H1 (cell line): ENCODE measurements around the gene MRPS24. TPM values are rescaled to one million over a fixed set of nuclear protein-coding genes. Genes with fewer than 3 reads are reported as not detected.
A peak's percentile ranks its signal among the peaks of the same experiment; 100 is the strongest.

ENCODE experiments used
- CTCF ChIA-PET: fragments of 300-600 bp; sonication (Branson Sonifier 250); formaldehyde crosslinking; loops from one replicate; lab custom pipeline; 2021; ENCODE audit not compliant: partially characterized antibody; lab: Charles Lee
- POLR2A ChIA-PET: fragments of 300-600 bp; sonication (Branson Sonifier 250); formaldehyde crosslinking; loops from one replicate; lab custom pipeline; 2021; ENCODE audit warnings: inconsistent platforms; ENCODE audit not compliant: partially characterized antibody; lab: Charles Lee
- DNase-seq, 2 experiments: peaks; one replicate each; pipeline versions ENCODE4 v3.0.0 to v3.0.0-alpha.2; 2010 to 2022; ENCODE audit warnings: low spot score in 2 of 2, low read depth in 1 of 2, mixed read lengths in 1 of 2
- FAIRE-seq: peaks from 2 replicates; lab custom pipeline; 2011; peaks lifted over from hg19 to GRCh38; lab: Jason Lieb, UNC
- H2AFZ ChIP-seq: 2 replicates; pipeline ENCODE4 v1.8.1; 2012; ENCODE audit warnings: low read length, inconsistent platforms
- H2AK5ac ChIP-seq: 2 replicates; pipeline ENCODE4 v1.6.1; 2013; ENCODE audit warnings: low read depth, low read length
- H2BK120ac ChIP-seq: replicated peaks from 2 replicates; pipeline ENCODE3; 2013; ENCODE audit warnings: low read depth, low read length, inconsistent platforms
- H2BK12ac ChIP-seq: 2 replicates; pipeline ENCODE4 v1.6.1; 2013; ENCODE audit warnings: low read depth, low read length
- H2BK15ac ChIP-seq: 2 replicates; pipeline ENCODE4 v1.6.1; 2013; ENCODE audit warnings: low read length
- H2BK20ac ChIP-seq: 2 replicates; pipeline ENCODE4 v1.6.1; 2013; ENCODE audit warnings: low read length
- H2BK5ac ChIP-seq: 2 replicates; pipeline ENCODE4 v1.6.1; 2013; ENCODE audit warnings: low read depth, low read length
- H3K14ac ChIP-seq: 2 replicates; pipeline ENCODE4 v1.6.1; 2013; ENCODE audit warnings: inconsistent platforms; ENCODE audit not compliant: insufficient read length
- H3K18ac ChIP-seq: 2 replicates; pipeline ENCODE4 v1.6.1; 2013; ENCODE audit warnings: low read length; ENCODE audit errors: extremely low read depth
- H3K23ac ChIP-seq: 2 replicates; pipeline ENCODE4 v1.6.1; 2013; ENCODE audit warnings: inconsistent platforms; ENCODE audit not compliant: insufficient read length
- H3K23me2 ChIP-seq: 2 replicates; pipeline ENCODE4 v1.6.1; 2013; ENCODE audit warnings: low read depth, low read length
- H3K27ac ChIP-seq: 2 replicates; pipeline ENCODE4 v1.6.1; 2011; ENCODE audit warnings: low read depth, low read length, inconsistent platforms
- H3K27me3 ChIP-seq, 4 experiments: replicated peaks in 1 of 4; 1 replicate in 1 of 4; 2 replicates in 3 of 4; pipeline versions ENCODE4 v1.6.1 to v1.8.1; 2011 to 2013; ENCODE audit warnings: low read length in 3 of 4, mild to moderate bottlenecking in 3 of 4, inconsistent platforms in 2 of 4, mixed read lengths in 2 of 4, moderate library complexity in 1 of 4; ENCODE audit not compliant: control insufficient read depth in 3 of 4, insufficient read depth in 3 of 4; ENCODE audit errors: extremely low read depth in 1 of 4
- H3K36me3 ChIP-seq, 4 experiments: 2 replicates each; pipeline versions ENCODE4 v1.6.1 to v1.8.1; 2011 to 2013; ENCODE audit warnings: mild to moderate bottlenecking in 4 of 4, low read length in 3 of 4, moderate library complexity in 2 of 4, control low read depth in 1 of 4, inconsistent platforms in 1 of 4; ENCODE audit not compliant: insufficient read depth in 4 of 4, control insufficient read depth in 2 of 4
- H3K4ac ChIP-seq: replicated peaks from 2 replicates; pipeline ENCODE3; 2013; ENCODE audit warnings: low read length, low read depth, mixed read lengths, inconsistent platforms; ENCODE audit not compliant: insufficient read length
- H3K4me1 ChIP-seq, 4 experiments: replicated peaks in 1 of 4; 1 replicate in 1 of 4; 2 replicates in 3 of 4; pipeline versions ENCODE4 v1.6.1 to v1.8.1; 2011 to 2013; ENCODE audit warnings: low read length in 3 of 4, inconsistent platforms in 2 of 4, mixed read lengths in 1 of 4; ENCODE audit not compliant: insufficient read depth in 4 of 4, control insufficient read depth in 3 of 4
- H3K4me2 ChIP-seq, 2 experiments: 2 replicates each; pipeline versions ENCODE4 v1.6.1 to v1.8.1; 2011 to 2013; ENCODE audit warnings: low read depth in 2 of 2, low read length in 2 of 2, control low read depth in 1 of 2, inconsistent platforms in 1 of 2, mild to moderate bottlenecking in 1 of 2; ENCODE audit not compliant: insufficient read depth in 1 of 2
- H3K4me3 ChIP-seq, 4 experiments: fragments of 200-600, 300-600 bp in 1 of 4; sonication (generic), shearing (Covaris generic), sonication (Bioruptor Twin) in 1 of 4; 2 replicates each; pipeline versions ENCODE4 v1.5.1 to v1.8.1; 2011 to 2016; ENCODE audit warnings: low read length in 4 of 4, low read depth in 3 of 4, control low read depth in 2 of 4, inconsistent platforms in 2 of 4, mild to moderate bottlenecking in 2 of 4, mixed read lengths in 1 of 4, moderate library complexity in 1 of 4; ENCODE audit not compliant: insufficient read depth in 2 of 4; ENCODE audit errors: extremely low read depth in 1 of 4
- H3K56ac ChIP-seq: replicated peaks from 2 replicates; pipeline ENCODE3; 2013; ENCODE audit warnings: low read depth, mild to moderate bottlenecking, mixed read lengths, low read length, inconsistent platforms; ENCODE audit not compliant: insufficient read length
- H3K79me1 ChIP-seq: 2 replicates; pipeline ENCODE4 v1.6.1; 2013; ENCODE audit warnings: low read depth, low read length, control low read depth
- H3K79me2 ChIP-seq, 2 experiments: 2 replicates each; pipeline versions ENCODE4 v1.6.1 to v1.8.1; 2012 to 2013; ENCODE audit warnings: low read length in 2 of 2, mild to moderate bottlenecking in 2 of 2, inconsistent platforms in 1 of 2; ENCODE audit not compliant: insufficient read depth in 2 of 2, control insufficient read depth in 1 of 2
- H3K9ac ChIP-seq, 4 experiments: replicated peaks in 1 of 4; 1 replicate in 1 of 4; 2 replicates in 3 of 4; pipeline versions ENCODE4 v1.6.1 to v1.8.1; 2011 to 2013; ENCODE audit warnings: low read depth in 3 of 4, low read length in 3 of 4, control low read depth in 2 of 4, mild to moderate bottlenecking in 2 of 4, moderate library complexity in 2 of 4, inconsistent platforms in 1 of 4; ENCODE audit errors: extremely low read depth in 1 of 4
- H3K9me3 ChIP-seq, 2 experiments: 2 replicates each; pipeline versions ENCODE4 v1.6.1 to v1.8.1; 2012 to 2013; ENCODE audit warnings: mild to moderate bottlenecking in 2 of 2, moderate library complexity in 2 of 2, control low read depth in 1 of 2, inconsistent platforms in 1 of 2, low read depth in 1 of 2, low read length in 1 of 2, mixed read lengths in 1 of 2; ENCODE audit not compliant: insufficient read depth in 2 of 2
- H4K20me1 ChIP-seq, 2 experiments: replicated peaks in 1 of 2; 2 replicates each; pipeline versions ENCODE3 to v1.8.1; 2011 to 2013; ENCODE audit warnings: inconsistent platforms in 2 of 2, low read length in 2 of 2, mild to moderate bottlenecking in 1 of 2; ENCODE audit not compliant: insufficient read depth in 2 of 2, control insufficient read depth in 1 of 2
- H4K5ac ChIP-seq: 2 replicates; pipeline ENCODE4 v1.6.1; 2013; ENCODE audit warnings: low read length, low read depth, mixed read lengths, inconsistent platforms; ENCODE audit not compliant: insufficient read length
- H4K8ac ChIP-seq: 2 replicates; pipeline ENCODE4 v1.8.0; 2013; ENCODE audit warnings: mild to moderate bottlenecking, moderate library complexity, low read length, inconsistent platforms; ENCODE audit not compliant: insufficient read depth; ENCODE audit errors: extremely low read depth
- H4K91ac ChIP-seq: replicated peaks from 2 replicates; pipeline ENCODE3; 2013; ENCODE audit warnings: low read length, mixed read lengths, inconsistent platforms; ENCODE audit not compliant: insufficient read length
- CEBPB ChIP-seq: IDR thresholded peaks from 2 replicates; pipeline ENCODE4 v1.6.1; 2012; ENCODE audit warnings: low read depth, low read length
- KDM5A ChIP-seq: fragments of 200-600 bp; IDR thresholded peaks from 2 replicates; pipeline ENCODE4 v1.7.1; 2012; ENCODE audit warnings: mild to moderate bottlenecking, low read length, inconsistent platforms, mixed read lengths
- MAFK ChIP-seq: IDR thresholded peaks from 2 replicates; pipeline ENCODE4 v1.6.1; 2012; ENCODE audit warnings: low read depth, mild to moderate bottlenecking, improper control_type of control experiment, low read length
- NRF1 ChIP-seq: IDR thresholded peaks from 2 replicates; pipeline ENCODE4 v1.6.1; 2011; ENCODE audit warnings: mild to moderate bottlenecking, low read depth, low read length, improper control_type of control experiment
- PHF8 ChIP-seq: fragments of 200-600 bp; sonication (generic); conservative IDR thresholded peaks from 2 replicates; pipeline ENCODE4 v1.7.1; 2012; ENCODE audit warnings: low read depth, mild to moderate bottlenecking, inconsistent platforms, low read length, moderate library complexity
- RXRA ChIP-seq: IDR thresholded peaks from 2 replicates; pipeline ENCODE4 v1.6.1; 2011; ENCODE audit warnings: low read depth, mild to moderate bottlenecking, low read length, moderate library complexity; ENCODE audit not compliant: insufficient read depth
- SP1 ChIP-seq: IDR thresholded peaks from 2 replicates; pipeline ENCODE4 v1.6.1; 2011; ENCODE audit warnings: low read depth, low read length
- SP2 ChIP-seq: IDR thresholded peaks from 2 replicates; pipeline ENCODE4 v1.6.1; 2012; ENCODE audit warnings: mild to moderate bottlenecking, low read length, inconsistent platforms
- WGBS, 2 experiments: shearing (Covaris generic) in 1 of 2; methylation state at CpG; one replicate each; pipeline versions ENCODE4 v1.1.6 to v1.1.7; 2013 to 2015; ENCODE audit warnings: low lambda C conversion rate in 2 of 2, mixed read lengths in 2 of 2, inconsistent platforms in 1 of 2, low coverage in 1 of 2, missing lambda C conversion rate in 1 of 2; ENCODE audit not compliant: insufficient replicate concordance in 2 of 2, insufficient coverage in 1 of 2, insufficient read length in 1 of 2; ENCODE audit errors: extremely low coverage in 1 of 2, missing lambda C conversion rate in 1 of 2; 5-methylcytosine and 5-hydroxymethylcytosine counted together
- polyA plus RNA-seq, 7 experiments: library from polyadenylated mRNA; depleted of rRNA in 3 of 7; stranded (reverse) in 5 of 7; unstranded in 2 of 7; fragments of >200 nt in 5 of 7; fragments of 200-250 nt in 2 of 7; gene quantifications; 1 replicate in 5 of 7; 2 replicates in 1 of 7; 4 replicates in 1 of 7; pipeline versions ENCODE4 v1.2.1 to v1.2.3, GENCODE V29; 2011 to 2013; ENCODE audit warnings: missing spikeins in 2 of 7, mixed read lengths in 2 of 7
- total RNA-seq: library from RNA; stranded (reverse); fragmentation: NEBNext Ultra II Directional; extraction: Animal tissue kit (Norgen Biotek cat#: 25700); gene quantifications from 2 replicates; pipeline ENCODE4 v1.2.1, GENCODE V29; 2021

Gene MRPS24
- total and polyA plus RNA-seq, 2 of the 8 experiments (the other 6 are each of a cell fraction or from before 2014, with no cell fraction given) = 133 to 347 TPM

GRCh38 chr7:43904533-43905208, 35.4 kb upstream of the MRPS24 start:
- H3K4me2 ChIP-seq = peak overlapping the region; percentile 84 to 95; a peak in 3 of 4 replicates
- H3K18ac ChIP-seq = no peak overlapping the region
- H3K4me1 ChIP-seq = peaks cover 1 to 16% (median 10%) of the 10 kb centered on the region in 4 experiments; a peak in 6 of 7 replicates
- H2BK120ac ChIP-seq = no peak overlapping the region
- peak overlapping the region in 1 of 4 experiments; percentile 83; a peak in 1 of 8 replicates for H3K4me3 ChIP-seq
- H2BK15ac ChIP-seq = no peak overlapping the region
- H3K9ac ChIP-seq = no peak overlapping the region
- no peak for TF ChIP-seq PHF8
- TF ChIP-seq SP2 = no peak
- no peak for TF ChIP-seq MAFK
- TF ChIP-seq NRF1 = no peak
- no peak for TF ChIP-seq KDM5A
- TF ChIP-seq SP1 = no peak
- no peak for TF ChIP-seq RXRA
- no peak for TF ChIP-seq CEBPB
- TF ChIP-seq, all 59 proteins: peak for 0
- no peak for DNase-seq
- Histone ChIP-seq H3K4ac (no peak overlapping the region), H2AK5ac (no peak overlapping the region), H3K23me2 (peaks cover 4% of the 10 kb centered on the region; the same call in 1 of the 2 replicates), H3K79me2 (peaks cover 0 to 41% of the 10 kb centered on the region in 2 experiments; a peak in 3 of 4 replicates), H2BK5ac (no peak overlapping the region), H3K56ac (no peak overlapping the region), H3K9me3 (no peaks in the 10 kb centered on the region), H3K36me3 (no peaks in the 10 kb centered on the region), H3K14ac (no peak overlapping the region), H2BK12ac (no peak overlapping the region), H4K91ac (no peak overlapping the region), H2AFZ (no peak overlapping the region), H4K8ac (no peak overlapping the region), H3K79me1 (peaks cover 4% of the 10 kb centered on the region; the same call in 1 of the 2 replicates), H4K20me1 (peaks cover 2 to 9% of the 10 kb centered on the region in 2 experiments), H3K23ac (no peak overlapping the region), H3K27me3 (no peaks in the 10 kb centered on the region), H3K27ac (no peak overlapping the region), H2BK20ac (no peak overlapping the region), H4K5ac (no peak overlapping the region)
- WGBS, 2 experiments = 89% methylated on average over 5 of the region's 5 CpGs; no CpG with 5 or more reads in 1 of the 2 experiments
- ChIA-PET CTCF (interaction anchor here (0.7 to 1.6 kb wide), 10 partner anchors 10 to 65 kb away, joined by 3 to 4 read pairs (median 4); no protein-coding TSS in a partner anchor), POLR2A (interaction anchor here (0.6 to 2.5 kb wide), 8 partner anchors 10 to 147 kb away, joined by 3 to 13 read pairs (median 4); partner anchors contain the start of gene MRPS24)
- FAIRE-seq = no peak
